T-helper 1 cell treated with Interleukin-12 subunit alpha and Interleukin-12 subunit beta and Interleukin-4 antibody, amounts not matched to agents 30 μg/mL and 1 μg/mL, for 36 hours (primary cell): Measurements from ENCODE around the gene CD101.
A peak's percentile ranks its signal among the peaks of the same experiment; 100 is the strongest.

Experiments used
- H3K27ac Mint-ChIP-seq: one replicate; pipeline ENCODE4 v1.8.0; 2021; ENCODE audit warnings: mild to moderate bottlenecking, mixed read lengths
- H3K27me3 Mint-ChIP-seq: one replicate; pipeline ENCODE4 v1.8.0; 2021; ENCODE audit warnings: low read depth, mixed read lengths
- H3K36me3 Mint-ChIP-seq: one replicate; pipeline ENCODE4 v1.8.0; 2021; ENCODE audit warnings: low read depth, mixed read lengths
- H3K4me1 Mint-ChIP-seq: one replicate; pipeline ENCODE4 v1.8.0; 2021; ENCODE audit warnings: low read depth, mixed read lengths
- H3K4me3 Mint-ChIP-seq: one replicate; pipeline ENCODE4 v1.8.0; 2021; ENCODE audit warnings: mild to moderate bottlenecking, moderate library complexity, mixed read lengths
- H3K9me3 Mint-ChIP-seq: one replicate; pipeline ENCODE4 v1.8.0; 2021; ENCODE audit warnings: mixed read lengths

CD101 gene

DNA sequence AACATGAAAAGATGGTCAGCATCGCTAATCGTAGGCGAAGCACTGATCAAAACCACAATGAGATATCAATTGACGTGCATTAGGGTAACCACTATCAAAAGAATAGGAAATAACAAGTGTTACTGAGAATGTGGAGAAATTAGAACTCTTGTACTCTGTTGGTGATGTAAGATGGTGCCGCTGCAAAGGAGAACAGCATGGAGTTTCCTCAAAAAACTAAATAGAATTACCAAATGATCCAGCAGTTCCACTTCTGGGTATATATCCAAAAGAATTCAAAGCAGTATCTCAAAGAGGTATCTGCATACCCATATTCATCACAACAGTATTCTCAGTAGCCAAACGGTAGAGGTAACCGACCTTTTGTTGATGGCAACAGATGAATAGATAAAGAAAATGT, 8.3 kb upstream of the CD101 start:
- H3K4me1 Mint-ChIP-seq = peaks cover 8% of the 10 kb centered on the region
- H3K27ac Mint-ChIP-seq = no peak overlapping the region
- H3K27me3 Mint-ChIP-seq = no peaks in the 10 kb centered on the region
- peaks cover 5% of the 10 kb centered on the region for H3K36me3 Mint-ChIP-seq
- no peaks in the 10 kb centered on the region for H3K9me3 Mint-ChIP-seq
- no peak overlapping the region for H3K4me3 Mint-ChIP-seq

DNA sequence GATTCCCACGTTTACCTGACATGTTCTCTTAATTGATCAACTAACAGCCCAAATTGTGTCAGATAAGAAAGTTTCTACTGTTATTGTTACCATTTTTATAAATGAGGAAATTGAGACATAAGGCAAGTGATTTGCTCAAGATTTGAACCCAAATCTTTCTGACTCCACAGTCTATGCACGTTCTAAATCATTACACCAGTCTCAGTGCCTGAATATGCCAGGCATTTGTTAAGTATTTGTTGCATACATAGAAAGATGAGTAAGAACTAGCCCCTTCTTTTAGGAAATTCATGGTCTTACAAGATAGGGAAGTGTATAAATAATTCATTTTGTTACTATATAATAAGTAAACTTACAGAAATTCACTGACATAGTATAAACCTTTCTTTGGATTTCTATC, 7.1 kb upstream of the CD101 start:
- Mint-ChIP-seq H3K27ac (no peak overlapping the region), H3K4me1 (peaks cover 8% of the 10 kb centered on the region), H3K9me3 (no peaks in the 10 kb centered on the region), H3K36me3 (peaks cover 5% of the 10 kb centered on the region), H3K27me3 (no peaks in the 10 kb centered on the region), H3K4me3 (no peak overlapping the region)

DNA sequence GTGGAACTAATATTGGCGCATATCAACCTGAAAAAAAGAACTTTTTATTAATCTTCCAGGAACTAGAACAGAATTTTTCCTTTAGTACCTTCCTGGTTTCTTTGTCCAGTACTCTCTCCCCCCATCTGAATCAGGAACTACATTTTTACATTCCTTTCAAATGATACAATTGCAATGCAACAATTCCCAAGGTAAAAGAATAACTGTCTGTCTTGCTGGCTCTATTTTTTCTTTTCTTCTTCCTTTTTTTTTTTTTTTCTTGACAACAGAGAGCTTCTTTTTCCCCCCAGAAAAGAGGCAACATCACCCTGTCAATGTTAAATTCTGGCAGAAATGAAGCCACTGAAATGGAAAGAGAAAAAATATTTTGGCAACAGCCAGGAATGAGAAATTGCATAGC, 4.5 kb upstream of the CD101 start:
- Mint-ChIP-seq H3K36me3 (peaks cover 7% of the 10 kb centered on the region), H3K4me3 (no peak overlapping the region), H3K9me3 (peaks cover under 1% of the 10 kb centered on the region), H3K27me3 (no peaks in the 10 kb centered on the region), H3K4me1 (peaks cover 15% of the 10 kb centered on the region), H3K27ac (no peak overlapping the region)

DNA sequence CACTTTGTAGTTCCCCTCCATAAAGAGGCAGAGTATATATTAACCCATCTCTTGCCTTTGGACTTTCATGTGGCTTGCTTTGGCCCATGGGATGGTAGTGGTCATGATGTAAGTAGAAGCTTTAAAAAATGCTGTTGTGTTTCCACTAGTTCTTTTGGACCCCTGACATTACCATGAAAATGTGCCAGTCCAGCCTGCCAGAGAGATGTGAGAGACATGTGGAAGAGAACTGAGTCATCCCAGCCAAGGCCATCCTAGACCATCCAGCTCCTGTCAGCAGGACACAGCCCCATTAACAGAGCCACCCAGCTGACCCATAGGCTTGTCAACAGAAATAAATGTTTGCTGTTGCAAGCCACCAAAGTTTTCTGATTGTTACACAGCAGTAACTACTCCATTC, 3.9 kb upstream of the CD101 start:
- Mint-ChIP-seq H3K36me3 (peaks cover 9% of the 10 kb centered on the region), H3K9me3 (peaks cover 4% of the 10 kb centered on the region), H3K27ac (no peak overlapping the region), H3K4me1 (peaks cover 18% of the 10 kb centered on the region), H3K4me3 (no peak overlapping the region), H3K27me3 (no peaks in the 10 kb centered on the region)

- H3K27me3 Mint-ChIP-seq = no peaks in the 10 kb centered on the region
- peaks cover 4% of the 10 kb centered on the region for H3K36me3 Mint-ChIP-seq
- no peak overlapping the region for H3K27ac Mint-ChIP-seq
- H3K4me1 Mint-ChIP-seq = peaks cover 25% of the 10 kb centered on the region
- H3K9me3 Mint-ChIP-seq = peaks cover 4% of the 10 kb centered on the region
- H3K4me3 Mint-ChIP-seq = no peak overlapping the region
These were observed 2.0 kb upstream of the CD101 start for GRCh38 chr1:116999596-116999995.

GRCh38 chr1:117000142-117000541, 1.4 kb upstream of the CD101 start:
- Mint-ChIP-seq H3K4me3 (no peak overlapping the region), H3K36me3 (peaks cover 4% of the 10 kb centered on the region), H3K27me3 (no peaks in the 10 kb centered on the region), H3K9me3 (peaks cover 4% of the 10 kb centered on the region), H3K27ac (peak overlapping the region; percentile 28), H3K4me1 (peaks cover 25% of the 10 kb centered on the region)

DNA sequence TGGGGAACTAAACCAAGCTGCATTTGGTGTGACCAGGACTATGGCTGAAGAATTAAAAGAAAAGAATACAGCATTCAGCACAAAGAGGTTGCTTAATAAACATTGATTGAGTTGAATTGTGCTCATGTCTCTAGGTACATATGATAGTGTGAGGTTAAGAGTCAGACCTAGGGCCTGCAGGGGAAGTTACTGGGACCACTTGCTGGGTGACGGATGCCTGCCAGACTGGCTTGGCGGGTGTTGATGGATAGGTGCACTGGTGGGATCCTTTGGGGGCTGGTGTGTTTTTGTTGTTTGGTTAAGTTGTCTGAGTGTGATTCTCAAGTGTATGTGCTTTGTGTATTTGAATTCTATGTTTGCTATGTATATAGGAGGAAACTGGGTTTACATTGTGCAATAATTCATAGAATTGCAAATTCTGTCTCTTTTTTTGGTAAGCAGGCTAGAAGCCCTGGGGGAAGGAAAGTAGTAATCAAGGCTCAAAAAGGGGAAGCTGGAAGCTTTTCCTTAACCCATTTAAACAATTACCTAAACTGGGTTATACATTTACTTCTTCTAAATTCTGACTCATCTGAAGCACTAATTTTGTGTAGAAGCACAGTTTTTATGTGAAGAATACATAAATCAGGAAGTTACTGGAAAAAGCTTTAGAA, 1.8 kb downstream of the CD101 start:
- Mint-ChIP-seq H3K4me1 (peaks cover 29% of the 10 kb centered on the region), H3K27ac (no peak overlapping the region), H3K9me3 (peaks cover 4% of the 10 kb centered on the region), H3K36me3 (peaks cover 4% of the 10 kb centered on the region), H3K27me3 (peaks cover 8% of the 10 kb centered on the region), H3K4me3 (no peak overlapping the region)

DNA sequence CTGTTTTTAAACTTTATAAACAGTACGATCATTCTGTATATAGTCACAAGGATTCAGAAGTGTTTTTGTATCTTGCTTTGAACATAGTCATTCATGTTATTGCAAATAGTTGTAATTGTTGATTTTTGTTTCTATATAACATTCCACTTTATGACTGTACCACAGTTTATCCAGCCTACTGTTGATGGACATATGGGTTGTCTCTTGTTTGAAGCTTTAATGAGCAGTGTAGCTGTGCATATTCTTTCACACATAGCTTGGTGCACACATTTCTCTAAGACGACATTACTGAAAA, 6.1 kb downstream of the CD101 start:
- Mint-ChIP-seq H3K27me3 (peaks cover 8% of the 10 kb centered on the region), H3K4me3 (no peak overlapping the region), H3K27ac (no peak overlapping the region), H3K4me1 (peaks cover 28% of the 10 kb centered on the region), H3K9me3 (no peaks in the 10 kb centered on the region), H3K36me3 (peaks cover 2% of the 10 kb centered on the region)

DNA sequence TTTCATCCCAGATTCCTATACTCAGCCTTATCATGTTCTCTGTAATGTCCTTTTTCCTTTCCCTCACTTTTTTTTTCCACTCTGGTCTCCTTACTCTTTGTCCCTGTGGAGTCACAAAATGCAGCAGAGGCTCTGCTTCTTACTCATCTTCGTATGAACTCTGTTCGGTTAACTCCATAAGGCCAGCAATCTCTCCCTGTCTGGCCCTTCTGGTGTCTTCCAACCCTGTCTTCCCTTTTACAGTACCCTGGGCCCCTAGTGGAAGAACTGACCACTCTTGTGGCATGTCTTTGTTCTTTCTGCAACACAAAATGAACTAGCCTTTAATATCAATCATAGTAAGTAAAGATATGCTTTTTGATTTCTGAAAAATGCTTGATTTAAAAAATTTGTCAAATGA, 7.1 kb downstream of the CD101 start:
- H3K27me3 Mint-ChIP-seq = peaks cover 8% of the 10 kb centered on the region
- H3K36me3 Mint-ChIP-seq = peaks cover 2% of the 10 kb centered on the region
- peak overlapping the region; percentile 7 for H3K4me3 Mint-ChIP-seq
- peak overlapping the region; percentile 1 for H3K27ac Mint-ChIP-seq
- H3K9me3 Mint-ChIP-seq = no peaks in the 10 kb centered on the region
- H3K4me1 Mint-ChIP-seq = peaks cover 21% of the 10 kb centered on the region

DNA sequence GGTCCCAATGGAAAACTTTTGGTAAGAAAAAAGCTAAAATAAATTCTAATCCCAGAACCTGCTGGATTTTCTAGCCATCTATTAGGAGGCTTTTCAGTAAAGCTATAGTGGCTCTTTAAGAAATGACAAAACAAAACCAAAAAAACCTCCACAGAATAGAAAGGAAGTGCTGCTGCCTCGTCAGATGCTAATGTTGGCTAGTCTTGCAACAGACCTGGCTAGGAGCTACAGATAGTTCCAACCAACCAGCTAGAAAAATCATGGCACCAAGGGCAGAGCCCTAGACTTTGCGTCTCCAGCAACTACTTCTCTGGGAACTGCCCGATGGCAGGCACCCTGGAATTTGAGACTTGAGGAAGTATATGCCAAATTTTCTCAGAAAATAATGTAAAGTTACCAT, 7.6 kb downstream of the CD101 start:
- peak overlapping the region; percentile 12 for H3K4me3 Mint-ChIP-seq

DNA sequence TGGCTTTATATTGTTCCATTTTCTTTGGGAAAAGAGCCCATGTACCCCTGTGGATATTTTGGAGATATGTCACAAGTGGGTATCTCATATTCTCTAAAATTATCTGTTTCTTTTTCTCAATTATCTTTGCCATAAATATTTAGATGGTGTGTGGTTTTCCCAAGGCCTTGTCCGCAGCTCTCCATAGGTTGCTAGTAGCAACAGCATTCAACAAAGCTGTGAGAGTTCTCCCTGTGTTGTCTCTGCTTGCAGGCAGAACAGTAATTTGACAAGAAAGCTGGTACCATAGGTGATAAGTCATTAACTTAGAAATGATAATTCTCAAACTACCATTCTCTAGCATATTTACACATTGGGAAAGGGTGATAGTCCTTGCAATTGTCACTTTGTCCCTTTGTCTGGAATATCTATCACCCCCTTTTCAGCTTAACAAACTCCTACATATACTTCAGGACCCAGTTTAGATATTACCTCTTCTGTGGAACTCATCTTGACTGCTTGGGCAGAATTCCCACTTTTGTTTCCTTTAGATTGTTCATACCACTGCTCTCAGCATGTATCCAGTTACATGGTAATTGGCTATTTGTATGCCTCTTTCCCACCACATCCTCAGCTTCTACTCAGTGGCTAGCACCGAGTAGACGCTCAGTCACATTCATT, 8.9 kb downstream of the CD101 start:
- H3K27ac Mint-ChIP-seq = no peak overlapping the region

More for the DNA sequence above, 7.6 kb downstream of the CD101 start:
- H3K27ac Mint-ChIP-seq = peak overlapping the region; percentile 74
- no peaks in the 10 kb centered on the region for H3K9me3 Mint-ChIP-seq
- H3K27me3 Mint-ChIP-seq = peaks cover 8% of the 10 kb centered on the region
- H3K36me3 Mint-ChIP-seq = peaks cover 2% of the 10 kb centered on the region
- peaks cover 21% of the 10 kb centered on the region for H3K4me1 Mint-ChIP-seq

GRCh38 chr1:117011334-117011733, 9.8 kb downstream of the CD101 start:
- H3K4me1 Mint-ChIP-seq = peaks cover 23% of the 10 kb centered on the region
- no peak overlapping the region for H3K27ac Mint-ChIP-seq
- H3K27me3 Mint-ChIP-seq = peaks cover 3% of the 10 kb centered on the region
- H3K9me3 Mint-ChIP-seq = no peaks in the 10 kb centered on the region
- peaks cover 2% of the 10 kb centered on the region for H3K36me3 Mint-ChIP-seq
- no peak overlapping the region for H3K4me3 Mint-ChIP-seq

More for the DNA sequence above, 8.9 kb downstream of the CD101 start:
- H3K4me3 Mint-ChIP-seq = no peak overlapping the region
- H3K9me3 Mint-ChIP-seq = no peaks in the 10 kb centered on the region
- peaks cover 2% of the 10 kb centered on the region for H3K36me3 Mint-ChIP-seq
- peaks cover 23% of the 10 kb centered on the region for H3K4me1 Mint-ChIP-seq
- peaks cover 8% of the 10 kb centered on the region for H3K27me3 Mint-ChIP-seq

- Mint-ChIP-seq H3K9me3 (no peaks in the 10 kb centered on the region), H3K4me1 (peaks cover 22% of the 10 kb centered on the region), H3K27me3 (no peaks in the 10 kb centered on the region), H3K36me3 (peaks cover 2% of the 10 kb centered on the region), H3K4me3 (no peak overlapping the region), H3K27ac (no peak overlapping the region)
These were observed 11.8 kb downstream of the CD101 start for GRCh38 chr1:117013309-117013858.

DNA sequence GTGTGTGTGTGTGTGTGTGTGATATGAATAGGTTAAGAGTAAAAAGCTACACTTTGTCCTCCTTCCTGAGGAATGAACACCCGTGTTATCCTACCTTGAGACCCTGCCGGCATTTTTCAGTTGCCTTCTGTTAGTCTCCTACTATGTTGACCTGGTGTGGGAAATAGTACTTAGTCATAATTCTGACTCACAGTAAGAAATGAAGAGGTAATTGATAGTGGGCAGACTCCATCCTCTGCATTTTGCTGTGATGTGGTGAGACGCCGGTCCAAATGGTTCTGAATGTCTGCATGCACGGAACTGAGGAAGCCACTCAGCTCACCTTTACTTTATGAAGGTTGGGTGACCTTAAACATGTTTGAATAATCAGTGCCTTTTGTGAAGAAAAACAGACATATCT, 12.6 kb downstream of the CD101 start:
- Mint-ChIP-seq H3K36me3 (peaks cover 1% of the 10 kb centered on the region), H3K27ac (no peak overlapping the region), H3K4me1 (peaks cover 14% of the 10 kb centered on the region), H3K9me3 (no peaks in the 10 kb centered on the region), H3K4me3 (no peak overlapping the region), H3K27me3 (no peaks in the 10 kb centered on the region)

- Mint-ChIP-seq H3K4me3 (no peak overlapping the region), H3K27ac (no peak overlapping the region), H3K36me3 (no peaks in the 10 kb centered on the region), H3K27me3 (no peaks in the 10 kb centered on the region), H3K9me3 (no peaks in the 10 kb centered on the region), H3K4me1 (peaks cover 5% of the 10 kb centered on the region)
These were observed 14.2 kb downstream of the CD101 start for GRCh38 chr1:117015724-117016123.
